HG03135 (cell line): ENCODE results near the gene MBLAC2.

ENCODE experiments used
- ATAC-seq: cut with Tn5 transposase; IDR thresholded peaks from one replicate; pipeline ENCODE4 v1.9.1; 2021; ENCODE audit warnings: mild to moderate bottlenecking, moderate library complexity; ENCODE audit not compliant: unreplicated experiment

MBLAC2 gene

DNA sequence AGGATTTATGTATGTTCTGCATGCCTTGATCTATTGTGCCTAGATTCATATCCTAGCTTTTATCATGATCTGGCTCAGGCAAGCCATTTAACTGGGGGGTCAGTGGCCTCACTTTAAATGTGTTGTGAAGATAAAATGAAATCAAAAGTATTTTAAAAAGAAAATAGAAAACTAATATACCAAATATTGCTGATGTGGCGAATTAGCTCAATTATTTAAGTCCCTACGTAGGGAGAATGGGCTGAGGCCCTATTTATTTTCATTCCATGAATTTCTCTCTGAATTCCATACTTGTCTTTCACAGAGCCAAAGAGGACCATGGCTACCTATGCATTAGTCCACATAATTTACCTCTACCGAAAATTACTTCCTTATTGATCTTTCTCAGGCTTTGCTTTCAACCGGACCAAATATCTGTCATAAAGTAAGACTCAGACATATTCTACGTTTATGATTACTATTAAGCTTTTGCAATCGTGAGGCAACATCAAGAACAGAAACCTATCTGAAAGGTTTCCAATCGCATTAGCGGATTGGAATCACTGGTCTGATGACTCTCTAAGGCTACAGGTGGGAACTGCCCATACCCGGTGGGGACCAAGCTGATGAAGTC lies 1.7 kb downstream of the MBLAC2 start:
- no peak for ATAC-seq

DNA sequence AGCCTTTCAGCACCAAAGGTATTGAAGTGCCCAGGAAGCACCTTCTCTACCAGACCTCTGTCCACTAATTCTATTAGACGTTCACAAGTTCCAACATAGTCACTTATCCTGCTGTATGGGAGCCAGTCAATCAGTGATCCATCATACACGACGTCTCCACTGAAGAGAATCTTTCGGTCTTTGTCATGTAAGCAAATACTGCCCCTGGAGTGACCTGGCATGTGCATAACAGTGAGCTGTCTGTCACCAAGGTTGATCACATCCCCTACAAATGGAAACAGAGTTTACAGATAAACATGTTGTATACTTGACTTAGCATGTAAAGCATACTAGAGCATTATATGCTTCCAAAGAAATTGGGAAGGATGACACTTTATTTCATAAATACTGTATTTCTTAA lies 13.3 kb downstream of the MBLAC2 start:
- no peak for ATAC-seq

DNA sequence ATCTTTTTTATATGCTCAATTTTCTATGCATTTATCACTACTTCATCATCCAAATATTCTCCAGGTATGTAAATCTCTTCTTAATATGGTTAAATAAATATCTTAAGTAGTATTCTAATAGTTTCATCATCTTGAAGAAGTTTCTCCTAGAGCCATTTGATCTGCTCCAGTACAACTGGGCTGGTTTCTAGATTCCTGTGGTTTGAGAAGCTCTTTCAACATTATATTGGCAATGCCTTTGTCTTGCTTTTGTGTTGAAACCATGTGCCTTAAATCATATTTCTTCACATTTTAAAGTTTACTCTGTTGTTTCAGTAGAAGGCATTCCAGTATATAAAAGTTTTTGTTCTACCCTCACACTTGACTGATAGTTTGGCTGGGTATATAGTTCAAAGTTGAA lies 27.6 kb downstream of the MBLAC2 start:
- no peak for ATAC-seq

DNA sequence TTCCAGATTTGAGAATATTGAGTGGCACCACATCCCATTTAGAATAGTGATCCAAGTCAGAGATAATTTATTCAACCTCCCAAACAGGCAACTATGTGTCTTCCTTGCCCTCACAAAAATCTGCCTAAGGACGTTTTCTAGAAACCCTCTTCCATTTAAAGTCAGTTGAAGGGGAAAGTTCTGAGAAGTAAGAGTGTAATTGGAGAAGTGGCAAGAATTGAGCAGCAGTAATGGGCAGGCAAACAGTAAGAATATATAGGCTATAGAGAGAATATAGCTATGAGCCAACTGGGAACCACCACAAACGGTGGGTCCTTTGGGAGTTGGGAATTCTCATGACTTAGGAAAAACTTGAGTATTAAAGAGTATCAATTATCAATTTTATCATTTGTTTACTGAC lies 33.9 kb downstream of the MBLAC2 start:
- no peak for ATAC-seq

DNA sequence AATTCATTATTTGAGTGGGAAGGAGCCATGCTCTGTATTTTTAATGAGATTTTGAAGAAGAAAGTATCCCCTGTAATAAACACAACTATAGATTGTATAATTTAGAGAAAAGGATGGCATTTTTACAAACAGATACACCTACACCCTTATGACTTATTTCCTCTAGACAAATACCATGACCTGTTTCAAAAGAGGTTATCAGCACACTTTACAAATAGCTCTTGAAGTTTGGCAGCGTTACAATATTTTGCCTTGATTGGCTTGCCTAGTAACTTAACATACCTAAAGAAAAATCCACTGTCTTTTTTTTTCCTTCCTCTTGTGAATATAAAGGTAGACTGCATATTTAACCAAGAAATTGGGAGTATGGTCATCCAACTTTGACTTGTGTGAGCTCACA lies 36.5 kb downstream of the MBLAC2 start:
- ATAC-seq, result no peak

DNA sequence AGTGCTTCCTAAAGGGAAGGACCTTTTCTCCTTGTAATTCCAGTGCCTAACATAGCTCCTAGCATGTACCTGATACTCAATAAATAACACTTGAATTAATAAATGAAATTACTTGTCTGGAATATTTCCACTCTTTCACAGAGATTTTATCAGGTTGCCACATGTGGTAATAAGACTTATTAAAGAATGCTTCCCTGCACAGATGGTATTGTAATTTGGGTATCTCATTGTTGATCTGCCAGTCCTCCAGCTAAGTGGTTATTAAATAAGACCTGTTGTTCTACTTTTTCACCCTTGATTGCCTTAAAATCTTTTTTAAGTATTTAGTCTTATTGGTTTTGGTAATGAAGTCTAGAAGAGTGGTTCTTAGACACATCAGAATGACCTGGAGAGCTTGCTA lies 36.9 kb downstream of the MBLAC2 start:
- ATAC-seq, result no peak

DNA sequence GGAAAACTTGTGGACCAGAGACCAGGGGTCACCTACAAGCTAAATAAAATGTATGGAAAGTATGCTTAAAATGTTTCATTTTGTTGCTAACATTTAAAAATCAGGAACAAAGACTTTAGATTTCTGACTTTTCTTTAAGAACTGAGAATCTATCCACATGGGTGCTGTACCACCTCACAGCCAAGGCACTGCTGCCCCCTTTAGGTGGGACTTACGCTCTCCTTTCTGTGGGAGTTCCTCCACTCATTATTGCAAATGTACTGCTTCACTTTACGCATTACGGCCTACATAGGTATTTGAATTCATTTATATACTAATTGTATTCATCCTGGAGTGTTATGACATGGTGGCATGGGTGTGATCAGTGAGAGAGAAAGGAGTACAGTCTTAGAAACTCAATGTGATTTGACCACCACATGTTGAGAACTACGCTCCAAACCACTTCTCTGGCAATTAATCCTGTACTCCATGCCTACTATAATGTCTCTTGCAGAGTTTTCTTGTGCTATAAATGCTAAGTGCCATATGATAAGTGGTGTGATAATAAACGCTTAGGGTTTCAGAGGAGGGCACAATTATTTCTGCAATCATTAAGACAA lies 40.4 kb downstream of the MBLAC2 start:
- ATAC-seq, result no peak

DNA sequence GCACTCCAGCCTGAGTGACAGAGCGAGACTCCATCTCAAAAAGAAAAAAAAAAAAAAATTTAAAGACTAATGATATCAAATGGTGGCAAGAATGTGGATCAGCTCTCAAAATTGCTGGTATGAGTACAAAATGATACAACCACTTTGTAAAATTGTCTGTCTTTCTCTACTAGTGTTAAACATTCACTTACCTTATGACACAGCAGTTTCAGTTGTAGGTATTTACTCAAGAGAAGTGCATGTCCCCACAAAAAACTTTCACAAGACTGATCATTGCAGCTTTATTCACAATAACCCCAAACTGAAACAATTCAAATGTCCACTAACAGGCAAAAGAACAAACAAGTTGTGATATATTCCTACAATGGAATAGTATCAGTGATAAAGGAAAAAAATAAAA lies 50.3 kb downstream of the MBLAC2 start:
- peak; percentile 87 for ATAC-seq

DNA sequence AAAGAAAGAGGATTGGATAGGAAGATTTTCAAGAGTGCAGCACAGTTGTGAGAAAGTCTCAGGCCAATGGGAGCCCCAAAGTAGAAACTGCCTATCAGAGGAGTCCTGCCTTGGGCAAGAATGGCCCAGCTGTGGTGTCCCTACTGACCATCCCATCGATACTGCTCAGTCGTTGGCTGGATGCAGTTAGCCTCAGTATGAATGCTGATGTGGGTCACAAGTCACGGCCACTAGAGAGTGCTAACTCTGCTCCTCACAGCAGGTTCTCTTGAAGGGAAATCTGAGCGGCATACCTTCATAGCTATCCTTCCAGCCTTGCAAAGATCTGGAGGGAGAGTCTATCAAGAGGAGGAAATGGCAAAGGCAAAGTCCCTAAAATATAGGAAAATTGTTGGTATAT lies 53.4 kb downstream of the MBLAC2 start:
- no peak for ATAC-seq

DNA sequence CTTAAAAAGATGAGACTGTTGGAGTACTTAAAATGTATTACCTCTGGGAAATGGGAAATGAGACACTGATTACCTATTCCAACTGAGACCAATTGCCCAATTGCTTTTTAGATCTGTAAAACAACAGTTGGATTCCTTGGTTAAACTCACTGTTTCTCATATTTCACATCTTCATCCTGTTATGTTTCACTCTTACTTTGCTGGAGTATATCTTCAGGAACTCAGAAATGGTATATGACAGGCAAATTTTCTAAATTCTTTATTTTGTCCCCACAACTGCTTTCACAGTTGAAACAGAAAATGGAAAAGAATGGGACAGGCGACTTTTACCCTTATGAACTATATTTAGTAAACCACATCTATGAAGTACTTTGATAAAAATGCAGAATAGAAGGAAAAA lies 56.4 kb downstream of the MBLAC2 start:
- ATAC-seq, result no peak

DNA sequence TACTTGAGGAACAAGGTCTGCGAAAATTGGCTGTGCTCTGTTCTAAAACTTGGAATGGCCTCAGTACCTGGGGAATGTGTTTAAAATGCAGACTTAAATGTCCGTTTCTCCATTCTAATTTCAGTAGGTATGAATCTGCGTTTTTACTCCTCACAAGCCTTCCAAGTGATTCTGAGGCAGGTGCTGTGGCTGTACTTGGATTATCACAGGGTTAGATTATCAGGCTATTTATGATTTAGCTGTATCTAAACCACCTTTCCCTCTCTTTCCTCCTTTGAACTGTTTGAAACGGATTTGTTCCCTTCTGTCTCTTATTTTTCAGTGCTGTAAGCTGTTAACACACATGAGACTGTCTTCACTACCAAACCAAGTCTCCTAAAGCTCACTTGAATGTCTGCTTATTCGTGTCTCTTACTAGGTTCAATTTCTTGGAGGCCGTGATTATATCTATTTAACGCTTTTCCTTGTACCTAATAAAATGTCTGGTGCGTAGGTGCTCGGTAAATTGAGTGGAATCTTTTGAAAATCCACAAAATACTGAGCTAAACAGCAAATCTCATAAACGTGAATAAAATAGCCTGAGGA lies 64.3 kb downstream of the MBLAC2 start:
- ATAC-seq, result no peak

DNA sequence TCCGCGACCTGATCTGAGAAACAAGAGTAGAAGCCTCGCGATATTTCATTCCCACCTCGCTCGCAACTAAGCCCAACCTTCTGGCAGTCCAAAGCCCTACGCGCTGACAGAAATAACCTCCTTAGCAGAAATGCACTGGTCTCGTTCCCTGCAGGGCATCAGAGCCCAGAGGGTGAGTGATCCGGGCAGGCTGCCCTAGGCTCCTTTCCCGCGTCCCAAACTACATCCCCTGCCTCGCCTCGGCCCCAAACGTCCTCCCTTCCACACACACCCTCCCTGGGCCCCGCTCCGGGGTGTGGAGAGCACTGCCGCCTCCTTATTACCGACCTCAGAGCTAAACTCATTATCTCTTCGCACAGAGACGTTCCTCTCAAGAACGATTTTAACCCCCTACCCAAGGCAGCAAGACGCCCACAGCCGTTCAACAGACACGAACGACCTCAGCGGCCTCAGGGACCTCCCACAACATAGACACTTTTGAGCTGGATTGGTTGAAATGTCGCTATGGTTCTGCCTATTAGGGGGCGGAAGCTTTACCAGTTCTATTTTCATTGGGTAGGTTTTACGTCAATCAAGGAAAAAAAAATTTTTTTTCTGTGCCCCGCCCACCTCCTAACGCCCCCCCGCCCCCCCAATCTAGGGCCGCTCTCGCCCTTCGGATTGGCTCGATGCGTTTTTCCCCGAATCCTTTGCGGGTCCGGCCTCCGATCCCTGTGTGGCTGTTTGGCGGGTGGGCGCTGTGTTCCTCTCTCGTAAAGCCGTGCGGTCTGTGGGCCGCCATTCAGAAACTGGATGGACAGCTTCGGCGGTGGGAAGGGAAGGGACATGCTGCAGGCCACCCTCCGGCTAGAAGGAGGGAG lies 65.0 kb downstream of the MBLAC2 start, which contains the start of gene CETN3:
Gene CETN3, minus strand, starts transcription at position 439 of the 860 bp plus-strand sequence. Its CDS starts 95 bp downstream, at position 344.
- peak; percentile 94 for ATAC-seq

DNA sequence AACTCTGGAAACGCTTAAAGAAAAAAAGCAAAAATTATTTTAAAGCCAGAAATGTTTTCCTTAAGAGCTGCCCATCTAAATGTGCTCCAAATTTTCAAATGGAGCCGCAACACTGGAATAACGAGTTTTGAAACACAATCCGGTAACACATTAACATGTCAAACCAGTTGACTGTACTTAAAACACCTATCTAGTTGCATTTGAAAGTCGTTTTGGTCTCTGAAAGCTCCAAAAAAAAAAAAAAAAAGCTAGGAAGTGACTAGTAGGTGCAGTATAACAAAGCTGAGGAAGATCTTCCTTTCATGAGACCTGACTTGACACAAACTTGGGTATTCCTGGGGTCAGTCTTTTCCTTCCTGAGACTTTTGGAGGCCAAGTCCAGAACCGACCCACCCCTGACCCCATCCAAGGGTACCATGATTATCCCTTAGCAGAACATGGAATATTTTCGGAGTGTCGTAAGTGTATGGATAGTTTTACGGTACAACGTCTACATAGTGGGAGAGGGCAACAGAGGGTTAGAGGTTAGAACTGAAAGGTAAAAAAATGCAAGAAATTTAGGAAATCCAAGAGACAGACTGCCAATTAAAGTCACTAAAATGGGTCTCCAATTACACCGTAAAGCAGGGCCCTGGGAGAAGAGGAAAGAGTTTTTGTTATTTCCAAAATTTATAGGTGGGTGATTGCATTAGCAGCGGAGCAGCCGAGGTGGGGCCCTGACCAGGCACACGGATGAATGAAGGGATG lies 65.8 kb downstream of the MBLAC2 start:
- peak; percentile 2 for ATAC-seq
